ENCODE measurements around the gene MFSD12. TPM values are rescaled to one million over a fixed set of nuclear protein-coding genes. Genes with fewer than 3 reads are reported as not detected.

MFSD12 gene
- total and polyA plus RNA-seq, 2 of the 8 experiments (the other 6 are each of a cell fraction or from before 2014, with no cell fraction given), result 59.6 to 71.3 TPM

DNA sequence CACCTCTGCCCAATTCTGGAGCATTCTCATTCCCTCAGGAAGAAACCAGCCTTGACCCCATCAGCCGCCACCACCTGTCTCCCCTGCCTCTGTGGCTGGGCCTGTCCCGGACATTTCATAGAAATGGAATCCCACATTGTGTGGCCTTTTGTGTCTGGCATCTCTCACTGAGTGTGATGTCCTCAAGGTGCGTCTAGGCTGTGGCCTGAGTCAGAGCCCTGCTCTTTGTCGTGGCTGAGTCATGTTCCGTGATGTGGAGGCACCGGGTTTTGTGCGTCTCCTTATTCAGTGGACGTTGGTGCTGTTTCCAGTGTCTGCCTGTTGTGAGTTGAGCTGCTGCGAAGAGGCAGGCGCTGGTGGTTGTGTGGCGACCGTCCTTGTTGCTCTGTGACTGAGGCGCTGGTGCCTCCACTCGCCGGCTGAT lies 47.8 kb downstream of the MFSD12 start:
- H3K23me2 ChIP-seq (ENCODE audit: low read depth, low read length), result peaks cover 18% of the 10 kb centered on the region
- no peak overlapping the region for H3K56ac ChIP-seq (replicated peaks; ENCODE audit: insufficient read length, low read depth, low read length)
- TF ChIP-seq TCF12 (IDR thresholded peaks at IDR 0.05; ENCODE audit: low read depth, low read length), result no peak
- TF ChIP-seq, protein P1, sequence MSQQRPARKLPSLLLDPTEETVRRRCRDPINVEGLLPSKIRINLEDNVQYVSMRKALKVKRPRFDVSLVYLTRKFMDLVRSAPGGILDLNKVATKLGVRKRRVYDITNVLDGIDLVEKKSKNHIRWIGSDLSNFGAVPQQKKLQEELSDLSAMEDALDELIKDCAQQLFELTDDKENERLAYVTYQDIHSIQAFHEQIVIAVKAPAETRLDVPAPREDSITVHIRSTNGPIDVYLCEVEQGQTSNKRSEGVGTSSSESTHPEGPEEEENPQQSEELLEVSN (IDR thresholded peaks at IDR 0.05), result no peak
- no peak for TF ChIP-seq BACH1 (IDR thresholded peaks at IDR 0.05; ENCODE audit: low read length)
- no peak for TF ChIP-seq BRCA1 (IDR thresholded peaks at IDR 0.05; ENCODE audit: low read depth, low read length)
- no peak for TF ChIP-seq JUN (IDR thresholded peaks at IDR 0.05; ENCODE audit: low read depth, low read length)
- no peak for TF ChIP-seq CREB1 (IDR thresholded peaks at IDR 0.05)
- no peak for TF ChIP-seq EGR1 (IDR thresholded peaks at IDR 0.05; ENCODE audit: borderline replicate concordance, low read depth, low read length)
- no peak for TF ChIP-seq NANOG (IDR thresholded peaks at IDR 0.05; ENCODE audit: insufficient read depth, low read depth, low read length, poor library complexity, severe bottlenecking)
- no peak for TF ChIP-seq SIX5 (IDR thresholded peaks at IDR 0.05; ENCODE audit: low read depth, low read length)
- no peak for TF ChIP-seq FOSL1 (IDR thresholded peaks at IDR 0.05; ENCODE audit: insufficient read depth, low read depth, low read length)
- TF ChIP-seq CHD2 (IDR thresholded peaks at IDR 0.05; ENCODE audit: low read length), result no peak
- TF ChIP-seq JUND (IDR thresholded peaks at IDR 0.05; ENCODE audit: low read length), result no peak
- H4K8ac ChIP-seq (ENCODE audit: extremely low read depth, insufficient read depth, low read length), result no peak overlapping the region
- CTCF ChIA-PET (ENCODE audit: partially characterized antibody), result interaction anchor here (1.0 kb wide), 1 partner anchor 27 kb away, joined by 3 read pairs; no protein-coding TSS in a partner anchor
- no peak overlapping the region for H3K23ac ChIP-seq (ENCODE audit: insufficient read length)
- H3K36me3 ChIP-seq (ENCODE audit: control insufficient read depth in 2 of 4, insufficient read depth in 4 of 4, low read length in 3 of 4), result no peaks in the 10 kb centered on the region; a peak in 2 of 8 replicates
- POLR2A ChIA-PET (ENCODE audit: partially characterized antibody), result interaction anchor here (1.1 kb wide), 1 partner anchor 15 kb away, joined by 4 read pairs; no protein-coding TSS in a partner anchor
- H4K5ac ChIP-seq (ENCODE audit: insufficient read length, low read depth, low read length), result no peak overlapping the region
- H3K4ac ChIP-seq (replicated peaks; ENCODE audit: insufficient read length, low read depth, low read length), result no peak overlapping the region
- H3K9me3 ChIP-seq (ENCODE audit: insufficient read depth in 2 of 2, low read depth in 1 of 2, low read length in 1 of 2), result no peaks in the 10 kb centered on the region
- 93% methylated on average over 15 of the region's 15 CpGs; no CpG with 5 or more reads in 1 of the 2 experiments for WGBS, 2 experiments (ENCODE audit: extremely low coverage in 1 of 2, insufficient coverage in 1 of 2, insufficient read length in 1 of 2, insufficient replicate concordance in 2 of 2, low coverage in 1 of 2, low lambda C conversion rate in 2 of 2, missing lambda C conversion rate in 1 of 2)
- H4K20me1 ChIP-seq (replicated peaks in 1 of 2; ENCODE audit: control insufficient read depth in 1 of 2, insufficient read depth in 2 of 2, low read length in 2 of 2), result peaks cover 19 to 38% of the 10 kb centered on the region in 2 experiments
- H3K14ac ChIP-seq (ENCODE audit: insufficient read length), result no peak overlapping the region
- H3K4me3 ChIP-seq (ENCODE audit: extremely low read depth in 1 of 4, insufficient read depth in 2 of 4, low read depth in 3 of 4, low read length in 4 of 4), result no peak overlapping the region
- H2BK5ac ChIP-seq (ENCODE audit: low read depth, low read length), result 0 out of 2 replicates have a peak overlapping the region, but pooled peaks have one; percentile 18
- H3K27ac ChIP-seq (ENCODE audit: low read depth, low read length), result no peak overlapping the region
- H3K27me3 ChIP-seq (replicated peaks in 1 of 4; ENCODE audit: control insufficient read depth in 3 of 4, extremely low read depth in 1 of 4, insufficient read depth in 3 of 4, low read length in 3 of 4), result no peaks in the 10 kb centered on the region
- H3K79me2 ChIP-seq (ENCODE audit: control insufficient read depth in 1 of 2, insufficient read depth in 2 of 2, low read length in 2 of 2), result peaks cover 0 to 59% of the 10 kb centered on the region in 2 experiments; a peak in 2 of 4 replicates
- 0 out of 2 replicates have a peak overlapping the region, but pooled peaks have one; percentile 39 for H2AK5ac ChIP-seq (ENCODE audit: low read depth, low read length)
- H2BK15ac ChIP-seq (ENCODE audit: low read length), result 0 out of 2 replicates have a peak overlapping the region, but pooled peaks have one; percentile 29
- H2BK12ac ChIP-seq (ENCODE audit: low read depth, low read length), result no peak overlapping the region
- H3K79me1 ChIP-seq (ENCODE audit: low read depth, low read length), result peaks cover 37% of the 10 kb centered on the region
- DNase-seq (ENCODE audit: low read depth in 1 of 2, low spot score in 2 of 2) (no peak), FAIRE-seq (no peak)
- no peak overlapping the region for H2BK20ac ChIP-seq (ENCODE audit: low read length)
- no peak overlapping the region for H2BK120ac ChIP-seq (replicated peaks; ENCODE audit: low read depth, low read length)
- no peak overlapping the region for H3K4me2 ChIP-seq (ENCODE audit: insufficient read depth in 1 of 2, low read depth in 2 of 2, low read length in 2 of 2)
- peak overlapping the region; percentile 3 for H4K91ac ChIP-seq (replicated peaks; ENCODE audit: insufficient read length, low read length)
- H3K18ac ChIP-seq (ENCODE audit: extremely low read depth, low read length), result no peak overlapping the region
- H2AFZ ChIP-seq (ENCODE audit: low read length), result no peak overlapping the region
- peak overlapping the region in 1 of 4 experiments; percentile 26; a peak in 1 of 7 replicates for H3K9ac ChIP-seq (replicated peaks in 1 of 4; ENCODE audit: extremely low read depth in 1 of 4, low read depth in 3 of 4, low read length in 3 of 4)
- H3K4me1 ChIP-seq (replicated peaks in 1 of 4; ENCODE audit: control insufficient read depth in 3 of 4, insufficient read depth in 4 of 4, low read length in 3 of 4), result peaks cover 0 to 9% (median 7%) of the 10 kb centered on the region in 4 experiments; a peak in 3 of 7 replicates

All from H1 (cell line).